ENCODE results near the gene VPS52.

Gene VPS52

DNA sequence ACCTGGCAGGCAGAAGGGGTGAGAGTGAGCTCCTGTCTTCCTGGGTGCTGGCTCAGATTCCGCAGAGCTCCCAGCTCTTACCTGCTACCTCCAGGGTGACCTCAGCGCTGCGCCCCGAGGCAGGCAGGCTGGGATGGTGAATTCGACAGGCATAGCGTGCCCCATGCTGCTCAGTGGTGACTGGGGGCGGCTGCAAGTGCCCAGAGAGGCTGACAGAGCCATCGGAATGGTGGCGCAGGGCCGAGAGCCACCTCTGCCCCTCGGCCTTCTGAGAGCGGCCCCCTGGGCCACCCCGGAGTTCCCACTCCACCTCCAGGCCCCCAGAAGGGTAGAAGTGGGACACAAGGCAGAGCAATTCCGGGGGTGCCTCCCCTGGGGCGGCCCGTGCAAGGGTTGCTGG, 32.5 kb upstream of the VPS52 start:
- TF ChIP-seq CREB1 (IDR thresholded peaks at IDR 0.05; ENCODE audit: low read depth), result no peak
- no peak for TF ChIP-seq EP300 (IDR thresholded peaks at IDR 0.05; ENCODE audit: borderline replicate concordance)
- no peak for TF ChIP-seq FOXM1 (IDR thresholded peaks at IDR 0.05; ENCODE audit: borderline replicate concordance, low read depth)
- no peak for TF ChIP-seq ZBTB7A (IDR thresholded peaks at IDR 0.05; ENCODE audit: low read depth)
- no peak for TF ChIP-seq TEAD4 (IDR thresholded peaks at IDR 0.05)
- TF ChIP-seq YY1 (IDR thresholded peaks at IDR 0.05; ENCODE audit: low read depth), result no peak
- TF ChIP-seq, protein P1, sequence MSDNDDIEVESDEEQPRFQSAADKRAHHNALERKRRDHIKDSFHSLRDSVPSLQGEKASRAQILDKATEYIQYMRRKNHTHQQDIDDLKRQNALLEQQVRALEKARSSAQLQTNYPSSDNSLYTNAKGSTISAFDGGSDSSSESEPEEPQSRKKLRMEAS (IDR thresholded peaks at IDR 0.05), result no peak
- TF ChIP-seq TCF12 (IDR thresholded peaks at IDR 0.05; ENCODE audit: low read depth), result no peak
- no peak for TF ChIP-seq TAF1 (IDR thresholded peaks at IDR 0.05; ENCODE audit: low read depth)
- TF ChIP-seq CEBPB (IDR thresholded peaks at IDR 0.05), result no peak
- TF ChIP-seq, protein P2, sequence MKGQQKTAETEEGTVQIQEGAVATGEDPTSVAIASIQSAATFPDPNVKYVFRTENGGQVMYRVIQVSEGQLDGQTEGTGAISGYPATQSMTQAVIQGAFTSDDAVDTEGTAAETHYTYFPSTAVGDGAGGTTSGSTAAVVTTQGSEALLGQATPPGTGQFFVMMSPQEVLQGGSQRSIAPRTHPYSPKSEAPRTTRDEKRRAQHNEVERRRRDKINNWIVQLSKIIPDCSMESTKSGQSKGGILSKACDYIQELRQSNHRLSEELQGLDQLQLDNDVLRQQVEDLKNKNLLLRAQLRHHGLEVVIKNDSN (IDR thresholded peaks at IDR 0.05), result no peak
- TF ChIP-seq, protein P3, sequence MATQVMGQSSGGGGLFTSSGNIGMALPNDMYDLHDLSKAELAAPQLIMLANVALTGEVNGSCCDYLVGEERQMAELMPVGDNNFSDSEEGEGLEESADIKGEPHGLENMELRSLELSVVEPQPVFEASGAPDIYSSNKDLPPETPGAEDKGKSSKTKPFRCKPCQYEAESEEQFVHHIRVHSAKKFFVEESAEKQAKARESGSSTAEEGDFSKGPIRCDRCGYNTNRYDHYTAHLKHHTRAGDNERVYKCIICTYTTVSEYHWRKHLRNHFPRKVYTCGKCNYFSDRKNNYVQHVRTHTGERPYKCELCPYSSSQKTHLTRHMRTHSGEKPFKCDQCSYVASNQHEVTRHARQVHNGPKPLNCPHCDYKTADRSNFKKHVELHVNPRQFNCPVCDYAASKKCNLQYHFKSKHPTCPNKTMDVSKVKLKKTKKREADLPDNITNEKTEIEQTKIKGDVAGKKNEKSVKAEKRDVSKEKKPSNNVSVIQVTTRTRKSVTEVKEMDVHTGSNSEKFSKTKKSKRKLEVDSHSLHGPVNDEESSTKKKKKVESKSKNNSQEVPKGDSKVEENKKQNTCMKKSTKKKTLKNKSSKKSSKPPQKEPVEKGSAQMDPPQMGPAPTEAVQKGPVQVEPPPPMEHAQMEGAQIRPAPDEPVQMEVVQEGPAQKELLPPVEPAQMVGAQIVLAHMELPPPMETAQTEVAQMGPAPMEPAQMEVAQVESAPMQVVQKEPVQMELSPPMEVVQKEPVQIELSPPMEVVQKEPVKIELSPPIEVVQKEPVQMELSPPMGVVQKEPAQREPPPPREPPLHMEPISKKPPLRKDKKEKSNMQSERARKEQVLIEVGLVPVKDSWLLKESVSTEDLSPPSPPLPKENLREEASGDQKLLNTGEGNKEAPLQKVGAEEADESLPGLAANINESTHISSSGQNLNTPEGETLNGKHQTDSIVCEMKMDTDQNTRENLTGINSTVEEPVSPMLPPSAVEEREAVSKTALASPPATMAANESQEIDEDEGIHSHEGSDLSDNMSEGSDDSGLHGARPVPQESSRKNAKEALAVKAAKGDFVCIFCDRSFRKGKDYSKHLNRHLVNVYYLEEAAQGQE (IDR thresholded peaks at IDR 0.05; ENCODE audit: low read depth), result no peak

DNA sequence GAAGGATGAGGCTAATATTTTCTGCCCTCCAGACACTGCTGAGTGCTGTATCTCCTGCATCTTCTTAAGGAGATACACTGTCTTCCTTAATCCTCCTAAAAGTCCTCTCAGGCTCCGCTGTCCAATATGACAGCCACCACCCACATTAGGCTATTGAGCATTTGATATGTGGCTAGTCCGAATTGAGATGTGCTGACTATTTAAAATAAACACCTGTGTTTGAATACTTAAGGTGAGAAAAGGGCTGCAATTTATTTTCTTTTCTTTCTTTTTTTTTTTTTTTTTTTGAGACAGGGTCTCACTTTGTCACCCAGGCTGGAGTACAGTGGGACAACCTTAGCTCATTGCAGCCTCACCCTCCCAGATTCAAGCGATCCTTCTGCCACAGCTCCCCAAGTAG, 30.2 kb upstream of the VPS52 start:
- no peak for TF ChIP-seq EGR1 (IDR thresholded peaks at IDR 0.05)
- TF ChIP-seq YY1 (IDR thresholded peaks at IDR 0.05; ENCODE audit: low read depth), result no peak
- TF ChIP-seq CREB1 (IDR thresholded peaks at IDR 0.05; ENCODE audit: low read depth), result no peak
- no peak for TF ChIP-seq FOXM1 (IDR thresholded peaks at IDR 0.05; ENCODE audit: borderline replicate concordance, low read depth)
- no peak for TF ChIP-seq RAD21 (IDR thresholded peaks at IDR 0.05; ENCODE audit: low read depth)
- no peak for TF ChIP-seq TCF12 (IDR thresholded peaks at IDR 0.05; ENCODE audit: low read depth)
- no peak for TF ChIP-seq NFIC (IDR thresholded peaks at IDR 0.05)
- no peak for TF ChIP-seq TAF1 (IDR thresholded peaks at IDR 0.05; ENCODE audit: low read depth)
- TF ChIP-seq, protein P3 (IDR thresholded peaks at IDR 0.05; ENCODE audit: low read depth), result no peak
- TF ChIP-seq, protein P1 (IDR thresholded peaks at IDR 0.05), result no peak
- TF ChIP-seq CEBPB (IDR thresholded peaks at IDR 0.05), result no peak

DNA sequence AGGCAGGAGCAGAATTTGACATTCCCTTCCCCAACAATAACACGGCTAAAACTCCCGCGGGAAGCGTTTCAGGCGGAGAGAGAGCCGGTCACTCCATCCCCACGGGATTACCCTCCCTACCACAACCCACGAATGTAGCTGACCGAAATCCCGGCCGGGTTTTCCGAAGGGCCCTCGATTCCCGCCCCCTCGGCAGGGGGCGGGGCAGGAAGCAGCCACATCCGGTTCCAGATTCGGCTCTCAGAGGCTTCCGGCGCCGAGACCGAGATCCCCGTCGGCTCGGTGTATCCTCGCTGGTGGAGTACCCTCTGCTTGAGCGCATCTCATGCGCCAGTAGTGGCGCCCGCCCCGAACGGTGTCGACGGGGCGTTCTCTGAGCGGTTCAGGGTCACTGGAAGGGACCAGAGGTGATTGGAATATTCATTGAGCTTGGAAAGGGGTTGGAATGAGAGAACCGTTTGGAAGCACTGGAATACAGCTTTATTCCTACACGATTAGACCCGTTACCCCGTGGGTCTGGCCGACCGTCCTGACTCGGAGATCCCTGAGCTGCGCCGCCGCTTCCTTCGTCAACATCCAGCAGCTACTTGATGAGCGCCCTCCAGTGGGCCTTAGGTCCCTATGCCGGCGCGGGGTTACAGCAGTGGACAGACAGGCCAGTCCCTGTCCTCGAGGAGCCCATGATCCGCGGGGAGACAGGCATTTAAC, 27.7 kb upstream of the VPS52 start:
- TF ChIP-seq RAD21 (IDR thresholded peaks at IDR 0.05; ENCODE audit: low read depth) (peak; percentile 54), CEBPB (IDR thresholded peaks at IDR 0.05) (no peak), CREB1 (IDR thresholded peaks at IDR 0.05; ENCODE audit: low read depth) (no peak), TCF12 (IDR thresholded peaks at IDR 0.05; ENCODE audit: low read depth) (no peak), FOXM1 (IDR thresholded peaks at IDR 0.05; ENCODE audit: borderline replicate concordance, low read depth) (no peak), YY1 (IDR thresholded peaks at IDR 0.05; ENCODE audit: low read depth) (peak; percentile 41; the same call in 1 of the 2 replicates), ZBTB7A (IDR thresholded peaks at IDR 0.05; ENCODE audit: low read depth) (0 out of 2 replicates have a peak, but pooled peaks have one; percentile 60), NFIC (IDR thresholded peaks at IDR 0.05) (no peak), EGR1 (IDR thresholded peaks at IDR 0.05) (peak; percentile 52; the same call in 1 of the 2 replicates), EP300 (IDR thresholded peaks at IDR 0.05; ENCODE audit: borderline replicate concordance) (no peak), TEAD4 (IDR thresholded peaks at IDR 0.05) (no peak; the same call in 1 of the 2 replicates), TAF1 (IDR thresholded peaks at IDR 0.05; ENCODE audit: low read depth) (peak; percentile 80)
- TF ChIP-seq, protein P1 (IDR thresholded peaks at IDR 0.05), result peak; percentile 38; the same call in 1 of the 2 replicates
- TF ChIP-seq, protein P3 (IDR thresholded peaks at IDR 0.05; ENCODE audit: low read depth), result no peak
- TF ChIP-seq, protein P2 (IDR thresholded peaks at IDR 0.05), result no peak

Measured in Ishikawa (cell line).